ENCODE measurements around the gene CALR3.

DNA sequence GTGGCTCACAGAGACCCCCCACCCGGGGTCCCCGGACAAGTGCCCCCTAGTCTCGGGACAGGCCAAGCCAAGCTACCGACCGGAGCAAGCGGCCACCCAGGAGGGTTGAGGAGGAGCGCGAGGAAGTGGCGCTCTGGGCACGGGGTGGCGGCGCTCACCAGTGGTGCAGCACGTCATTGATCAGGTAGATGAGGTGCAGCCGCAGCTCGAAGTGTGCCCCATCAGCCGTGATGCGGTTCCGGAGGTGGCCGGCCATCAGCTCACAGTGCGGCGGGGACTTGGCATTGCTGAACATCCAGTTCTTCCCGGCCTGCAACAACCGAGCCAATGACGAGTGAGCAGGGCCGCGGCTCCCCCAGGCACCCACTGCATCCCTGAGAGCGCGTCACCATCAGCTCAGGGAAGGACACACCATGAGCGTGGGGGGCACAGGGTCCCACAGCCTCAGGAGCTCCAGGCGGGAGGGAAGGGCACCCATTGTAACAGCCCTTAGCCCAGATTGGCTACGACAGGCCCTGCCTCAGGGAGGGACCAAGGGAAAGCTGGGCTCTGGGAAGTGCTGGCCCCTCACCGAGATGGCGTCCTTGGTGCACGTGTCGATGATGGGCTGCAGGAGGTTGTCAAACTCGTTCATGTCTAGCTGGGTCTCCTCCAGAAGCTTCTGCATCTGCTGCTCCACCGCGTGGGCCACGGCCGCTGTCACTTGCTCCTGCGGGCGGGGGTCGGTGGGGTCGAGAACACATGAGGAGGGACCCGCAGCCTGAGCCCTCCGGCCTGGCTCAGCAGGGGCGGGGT is 36.7 kb upstream of the CALR3 start:
- TF ChIP-seq, protein P1, sequence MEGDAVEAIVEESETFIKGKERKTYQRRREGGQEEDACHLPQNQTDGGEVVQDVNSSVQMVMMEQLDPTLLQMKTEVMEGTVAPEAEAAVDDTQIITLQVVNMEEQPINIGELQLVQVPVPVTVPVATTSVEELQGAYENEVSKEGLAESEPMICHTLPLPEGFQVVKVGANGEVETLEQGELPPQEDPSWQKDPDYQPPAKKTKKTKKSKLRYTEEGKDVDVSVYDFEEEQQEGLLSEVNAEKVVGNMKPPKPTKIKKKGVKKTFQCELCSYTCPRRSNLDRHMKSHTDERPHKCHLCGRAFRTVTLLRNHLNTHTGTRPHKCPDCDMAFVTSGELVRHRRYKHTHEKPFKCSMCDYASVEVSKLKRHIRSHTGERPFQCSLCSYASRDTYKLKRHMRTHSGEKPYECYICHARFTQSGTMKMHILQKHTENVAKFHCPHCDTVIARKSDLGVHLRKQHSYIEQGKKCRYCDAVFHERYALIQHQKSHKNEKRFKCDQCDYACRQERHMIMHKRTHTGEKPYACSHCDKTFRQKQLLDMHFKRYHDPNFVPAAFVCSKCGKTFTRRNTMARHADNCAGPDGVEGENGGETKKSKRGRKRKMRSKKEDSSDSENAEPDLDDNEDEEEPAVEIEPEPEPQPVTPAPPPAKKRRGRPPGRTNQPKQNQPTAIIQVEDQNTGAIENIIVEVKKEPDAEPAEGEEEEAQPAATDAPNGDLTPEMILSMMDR (IDR thresholded peaks at IDR 0.05; ENCODE audit: insufficient read depth, low read length, poor library complexity, severe bottlenecking) = no peak
- no peak for TF ChIP-seq EZH2phosphoT487 (conservative IDR thresholded peaks at IDR 0.05; ENCODE audit: low read length)

Data from SU-DHL-6 (cell line).